ENCODE results near the gene KRABD2.

The KRABD2 gene

DNA sequence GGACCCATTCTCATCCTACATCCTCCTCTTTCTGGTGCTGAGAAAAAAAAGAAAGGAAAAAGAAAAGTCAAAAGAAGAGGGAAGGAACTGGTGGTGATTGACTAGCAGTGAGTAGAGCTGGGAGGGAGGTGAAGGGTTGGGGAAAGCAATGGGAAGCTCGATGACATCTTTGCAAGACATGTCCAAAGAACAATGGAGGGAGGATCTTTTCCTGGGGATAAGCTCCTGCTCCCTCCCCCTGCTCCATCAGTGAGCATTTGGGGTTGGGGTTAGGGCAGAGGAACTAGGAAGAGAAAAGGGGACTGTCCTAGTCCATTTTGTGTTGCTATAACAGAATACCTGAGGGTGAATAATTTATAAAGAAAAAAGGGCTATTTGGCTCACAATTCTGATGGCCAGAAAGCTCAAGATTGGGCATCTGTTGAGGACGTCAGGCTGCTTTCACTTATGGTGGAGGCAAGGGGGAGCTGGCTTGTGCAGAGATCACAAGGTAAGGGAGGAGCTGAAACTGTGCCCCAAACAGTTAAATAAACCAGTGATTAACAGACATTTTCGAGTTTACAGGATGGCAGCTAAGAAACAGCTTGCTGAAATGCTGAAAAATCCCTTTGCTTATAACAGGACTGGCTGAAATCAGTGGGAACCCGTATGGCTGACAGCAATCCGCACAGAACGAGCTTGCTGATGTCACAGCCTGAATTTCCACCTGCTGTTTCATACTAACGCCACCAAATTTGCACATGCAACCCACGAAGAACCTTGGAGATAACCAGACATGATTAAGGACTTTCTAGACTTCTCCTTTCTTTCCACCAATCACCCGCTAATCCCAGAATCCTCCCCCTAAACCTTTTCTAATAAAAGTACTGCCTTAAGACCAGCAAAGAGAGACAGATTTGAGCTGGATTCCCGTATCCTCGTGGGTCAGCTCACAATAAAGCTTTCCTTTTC is 38.4 kb downstream of the KRABD2 start:
- H3K9me2 ChIP-seq (ENCODE audit: insufficient read depth): no peaks in the 10 kb centered on the region
- POLR2A ChIA-PET: interaction anchor here (1.4 kb wide), 1 partner anchor 12 kb away, joined by 4 read pairs; no protein-coding TSS in a partner anchor
- TF ChIP-seq JUND (IDR thresholded peaks at IDR 0.05): no peak
- TF ChIP-seq, protein P1, sequence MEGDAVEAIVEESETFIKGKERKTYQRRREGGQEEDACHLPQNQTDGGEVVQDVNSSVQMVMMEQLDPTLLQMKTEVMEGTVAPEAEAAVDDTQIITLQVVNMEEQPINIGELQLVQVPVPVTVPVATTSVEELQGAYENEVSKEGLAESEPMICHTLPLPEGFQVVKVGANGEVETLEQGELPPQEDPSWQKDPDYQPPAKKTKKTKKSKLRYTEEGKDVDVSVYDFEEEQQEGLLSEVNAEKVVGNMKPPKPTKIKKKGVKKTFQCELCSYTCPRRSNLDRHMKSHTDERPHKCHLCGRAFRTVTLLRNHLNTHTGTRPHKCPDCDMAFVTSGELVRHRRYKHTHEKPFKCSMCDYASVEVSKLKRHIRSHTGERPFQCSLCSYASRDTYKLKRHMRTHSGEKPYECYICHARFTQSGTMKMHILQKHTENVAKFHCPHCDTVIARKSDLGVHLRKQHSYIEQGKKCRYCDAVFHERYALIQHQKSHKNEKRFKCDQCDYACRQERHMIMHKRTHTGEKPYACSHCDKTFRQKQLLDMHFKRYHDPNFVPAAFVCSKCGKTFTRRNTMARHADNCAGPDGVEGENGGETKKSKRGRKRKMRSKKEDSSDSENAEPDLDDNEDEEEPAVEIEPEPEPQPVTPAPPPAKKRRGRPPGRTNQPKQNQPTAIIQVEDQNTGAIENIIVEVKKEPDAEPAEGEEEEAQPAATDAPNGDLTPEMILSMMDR (IDR thresholded peaks at IDR 0.05 in 2 of 3, conservative IDR thresholded peaks at IDR 0.05 in 1 of 3; ENCODE audit: borderline replicate concordance in 1 of 3, insufficient read depth in 1 of 3, low read depth in 2 of 3, low read length in 2 of 3): no peak
- no peak for TF ChIP-seq EGR1 (IDR thresholded peaks at IDR 0.05; ENCODE audit: low read depth)
- TF ChIP-seq TCF7L2 (IDR thresholded peaks at IDR 0.05; ENCODE audit: borderline replicate concordance, extremely low read depth, insufficient read depth, insufficient read length): no peak
- TF ChIP-seq POLR2A (IDR thresholded peaks at IDR 0.05; ENCODE audit: borderline replicate concordance, extremely low read depth, insufficient read depth, insufficient read length): no peak
- TF ChIP-seq, protein P2, sequence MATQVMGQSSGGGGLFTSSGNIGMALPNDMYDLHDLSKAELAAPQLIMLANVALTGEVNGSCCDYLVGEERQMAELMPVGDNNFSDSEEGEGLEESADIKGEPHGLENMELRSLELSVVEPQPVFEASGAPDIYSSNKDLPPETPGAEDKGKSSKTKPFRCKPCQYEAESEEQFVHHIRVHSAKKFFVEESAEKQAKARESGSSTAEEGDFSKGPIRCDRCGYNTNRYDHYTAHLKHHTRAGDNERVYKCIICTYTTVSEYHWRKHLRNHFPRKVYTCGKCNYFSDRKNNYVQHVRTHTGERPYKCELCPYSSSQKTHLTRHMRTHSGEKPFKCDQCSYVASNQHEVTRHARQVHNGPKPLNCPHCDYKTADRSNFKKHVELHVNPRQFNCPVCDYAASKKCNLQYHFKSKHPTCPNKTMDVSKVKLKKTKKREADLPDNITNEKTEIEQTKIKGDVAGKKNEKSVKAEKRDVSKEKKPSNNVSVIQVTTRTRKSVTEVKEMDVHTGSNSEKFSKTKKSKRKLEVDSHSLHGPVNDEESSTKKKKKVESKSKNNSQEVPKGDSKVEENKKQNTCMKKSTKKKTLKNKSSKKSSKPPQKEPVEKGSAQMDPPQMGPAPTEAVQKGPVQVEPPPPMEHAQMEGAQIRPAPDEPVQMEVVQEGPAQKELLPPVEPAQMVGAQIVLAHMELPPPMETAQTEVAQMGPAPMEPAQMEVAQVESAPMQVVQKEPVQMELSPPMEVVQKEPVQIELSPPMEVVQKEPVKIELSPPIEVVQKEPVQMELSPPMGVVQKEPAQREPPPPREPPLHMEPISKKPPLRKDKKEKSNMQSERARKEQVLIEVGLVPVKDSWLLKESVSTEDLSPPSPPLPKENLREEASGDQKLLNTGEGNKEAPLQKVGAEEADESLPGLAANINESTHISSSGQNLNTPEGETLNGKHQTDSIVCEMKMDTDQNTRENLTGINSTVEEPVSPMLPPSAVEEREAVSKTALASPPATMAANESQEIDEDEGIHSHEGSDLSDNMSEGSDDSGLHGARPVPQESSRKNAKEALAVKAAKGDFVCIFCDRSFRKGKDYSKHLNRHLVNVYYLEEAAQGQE (IDR thresholded peaks at IDR 0.05; ENCODE audit: low read depth): no peak
- no peak for TF ChIP-seq SP1 (IDR thresholded peaks at IDR 0.05; ENCODE audit: low read depth)
- TF ChIP-seq FOSL1 (IDR thresholded peaks at IDR 0.05; ENCODE audit: low read depth): no peak
- no peak for TF ChIP-seq YY1 (IDR thresholded peaks at IDR 0.05; ENCODE audit: extremely low read depth, insufficient replicate concordance, low read depth, low read length)
- TF ChIP-seq ZFX (IDR thresholded peaks at IDR 0.05): no peak
- TF ChIP-seq EZH2phosphoT487 (IDR thresholded peaks at IDR 0.05; ENCODE audit: borderline replicate concordance): no peak
- H3K4me2 ChIP-seq (ENCODE audit: low read length): no peak overlapping the region
- DNase-seq (ENCODE audit: low read depth, low spot score): no peak
- intact Hi-C loops (cut with micrococcal nuclease): no loop called here
- H3K4me3 ChIP-seq (replicated peaks in 1 of 2; ENCODE audit: low read depth in 1 of 2, low read length in 2 of 2): no peak overlapping the region
- RAD21 ChIA-PET (ENCODE audit: low non-redundant PET in 1 of 2, low total read pairs in 2 of 2, uncharacterized antibody in 2 of 2, unreplicated experiment in 2 of 2): no interaction called here
- H3K9me3 ChIP-seq (ENCODE audit: control insufficient read depth in 1 of 2, insufficient read depth in 1 of 2, low read depth in 1 of 2, low read length in 2 of 2): no peaks in the 10 kb centered on the region
- no peaks in the 10 kb centered on the region for H3K36me3 ChIP-seq (ENCODE audit: control insufficient read depth in 1 of 2, insufficient read depth in 2 of 2, low read length in 2 of 2)
- CTCF ChIA-PET: interaction anchor here (1.0 to 1.2 kb wide), 3 partner anchors 11 to 72 kb away, joined by 3 to 5 read pairs (median 4); no protein-coding TSS in a partner anchor
- H3K79me2 ChIP-seq (ENCODE audit: insufficient read depth, low read length): no peaks in the 10 kb centered on the region
- BruUV-seq (replicated peaks): no TSS peak
- no peaks in the 10 kb centered on the region for H3K27me3 ChIP-seq (ENCODE audit: insufficient read depth, low read length)
- no peak overlapping the region for H2AFZ ChIP-seq (ENCODE audit: low read depth, low read length, poor library complexity, severe bottlenecking)
- no peak overlapping the region for H3K27ac ChIP-seq (ENCODE audit: low read depth, low read length)
- ATAC-seq: no peak
- H3K4me1 ChIP-seq (ENCODE audit: control insufficient read depth in 1 of 2, insufficient read depth in 2 of 2, low read length in 2 of 2): no peaks in the 10 kb centered on the region
- H3K9ac ChIP-seq (ENCODE audit: low read length): no peak overlapping the region
- H4K20me1 ChIP-seq (ENCODE audit: insufficient read depth): no peaks in the 10 kb centered on the region; the same call in 1 of the 2 replicates
